Adipocyte (in vitro differentiated cells): Measurements from ENCODE around the gene KAZALD1.

Experiments used
- DNase-seq: peaks from one replicate; pipeline ENCODE4 v3.0.0-alpha.2; 2015; ENCODE audit warnings: low read depth
- H3K27me3 ChIP-seq: replicated peaks from 2 replicates; pipeline ENCODE4 v1.7.0; 2013; ENCODE audit warnings: mild to moderate bottlenecking, low read length, moderate library complexity; ENCODE audit not compliant: control insufficient read depth, insufficient read depth
- H3K36me3 ChIP-seq: 2 replicates; pipeline ENCODE4 v1.7.0; 2013; ENCODE audit warnings: low read length, mild to moderate bottlenecking, moderate library complexity; ENCODE audit not compliant: control insufficient read depth, insufficient read depth, severe bottlenecking
- H3K4me1 ChIP-seq: 2 replicates; pipeline ENCODE4 v1.7.0; 2013; ENCODE audit warnings: mild to moderate bottlenecking, low read length, moderate library complexity; ENCODE audit not compliant: control insufficient read depth, insufficient read depth
- H3K4me3 ChIP-seq: 2 replicates; pipeline ENCODE4 v1.7.0; 2013; ENCODE audit warnings: mild to moderate bottlenecking, low read length, moderate library complexity
- H3K9ac ChIP-seq: 2 replicates; pipeline ENCODE4 v1.7.0; 2013; ENCODE audit warnings: mild to moderate bottlenecking, low read length, moderate library complexity
- H3K9me3 ChIP-seq: 2 replicates; pipeline ENCODE4 v1.7.0; 2013; ENCODE audit warnings: mild to moderate bottlenecking, low read length, moderate library complexity; ENCODE audit not compliant: control insufficient read depth

Gene KAZALD1

DNA sequence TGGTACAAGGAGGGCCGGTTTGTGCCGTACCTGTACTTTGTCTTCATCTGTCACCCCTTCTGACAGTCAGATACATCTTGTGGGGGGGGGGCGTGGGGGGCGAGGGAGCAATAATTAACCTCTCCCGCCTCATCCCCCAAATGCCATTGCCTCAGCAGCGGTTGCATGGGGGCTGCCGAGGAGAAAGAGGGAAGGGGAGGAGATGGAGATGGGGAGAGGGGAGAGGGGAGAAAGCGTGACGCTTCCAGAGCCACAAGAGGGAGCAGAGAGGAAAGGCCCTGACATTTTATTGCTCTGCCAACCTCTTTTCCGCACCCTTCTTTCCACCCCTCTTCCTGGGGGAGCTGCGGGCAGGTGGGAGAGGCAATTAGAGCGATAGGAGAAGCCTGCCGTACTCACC lies 11.8 kb downstream of the KAZALD1 start:
- Histone ChIP-seq H3K27me3 (peaks cover 50% of the 10 kb centered on the region), H3K9ac (no peak overlapping the region), H3K4me3 (no peak overlapping the region), H3K4me1 (no peaks in the 10 kb centered on the region), H3K9me3 (no peaks in the 10 kb centered on the region), H3K36me3 (no peaks in the 10 kb centered on the region)
- DNase-seq = no peak

GRCh38 chr10:101075775-101076174 lies 14.0 kb downstream of the KAZALD1 start:
- DNase-seq = no peak
- Histone ChIP-seq H3K9ac (no peak overlapping the region), H3K27me3 (peaks cover 62% of the 10 kb centered on the region)

DNA sequence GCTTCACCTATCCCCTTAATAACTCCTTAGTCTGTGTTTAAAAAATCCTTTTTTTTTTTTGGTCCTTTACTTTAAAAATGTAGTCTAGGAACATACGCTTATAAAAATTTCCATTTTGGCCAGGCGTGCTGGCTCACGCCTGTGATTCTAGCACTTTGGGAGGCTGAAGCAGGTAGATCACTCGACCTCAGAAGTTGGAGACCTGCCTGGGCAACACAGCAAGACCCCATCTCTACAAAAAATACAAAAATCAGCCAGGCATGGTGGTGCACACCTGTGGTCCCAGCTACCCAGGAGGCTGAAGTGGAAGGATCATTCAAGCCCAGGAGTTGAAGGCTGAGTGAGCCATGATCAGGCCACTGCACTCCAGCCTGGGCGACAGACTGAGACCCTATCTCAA lies 14.8 kb downstream of the KAZALD1 start:
- DNase-seq = no peak

More at GRCh38 chr10:101075775-101076174, 14.0 kb downstream of the KAZALD1 start:
- Histone ChIP-seq H3K36me3 (no peaks in the 10 kb centered on the region), H3K4me3 (no peak overlapping the region), H3K9me3 (no peaks in the 10 kb centered on the region), H3K4me1 (no peaks in the 10 kb centered on the region)

DNA sequence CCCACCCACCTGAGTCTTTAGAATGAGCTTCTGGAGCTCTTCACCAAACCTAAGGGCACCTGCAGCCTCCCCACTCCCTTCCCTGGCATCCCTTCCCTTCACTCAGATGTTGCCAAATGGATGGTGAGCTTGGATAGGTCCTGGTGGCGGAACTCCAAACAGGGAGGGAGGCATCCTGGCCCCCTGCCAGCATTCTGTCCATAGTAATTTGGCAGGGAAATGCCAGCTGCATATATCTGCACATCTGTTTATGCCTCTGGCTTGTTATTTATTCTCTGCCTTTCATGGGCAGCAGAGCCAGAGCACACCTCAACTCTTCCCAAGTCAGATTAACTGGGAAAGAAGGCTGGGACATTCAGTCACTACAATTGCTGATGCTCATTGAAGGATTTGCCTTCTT lies 18.1 kb downstream of the KAZALD1 start:
- Histone ChIP-seq H3K4me3 (no peak overlapping the region), H3K9me3 (no peaks in the 10 kb centered on the region), H3K36me3 (no peaks in the 10 kb centered on the region), H3K4me1 (no peaks in the 10 kb centered on the region), H3K27me3 (peaks cover 57% of the 10 kb centered on the region), H3K9ac (no peak overlapping the region)
- DNase-seq = no peak

More for the DNA sequence above, 14.8 kb downstream of the KAZALD1 start:
- H3K4me3 ChIP-seq = no peak overlapping the region
- no peaks in the 10 kb centered on the region for H3K36me3 ChIP-seq
- H3K4me1 ChIP-seq = no peaks in the 10 kb centered on the region
- H3K9me3 ChIP-seq = no peaks in the 10 kb centered on the region
- H3K9ac ChIP-seq = no peak overlapping the region
- peaks cover 66% of the 10 kb centered on the region for H3K27me3 ChIP-seq

DNA sequence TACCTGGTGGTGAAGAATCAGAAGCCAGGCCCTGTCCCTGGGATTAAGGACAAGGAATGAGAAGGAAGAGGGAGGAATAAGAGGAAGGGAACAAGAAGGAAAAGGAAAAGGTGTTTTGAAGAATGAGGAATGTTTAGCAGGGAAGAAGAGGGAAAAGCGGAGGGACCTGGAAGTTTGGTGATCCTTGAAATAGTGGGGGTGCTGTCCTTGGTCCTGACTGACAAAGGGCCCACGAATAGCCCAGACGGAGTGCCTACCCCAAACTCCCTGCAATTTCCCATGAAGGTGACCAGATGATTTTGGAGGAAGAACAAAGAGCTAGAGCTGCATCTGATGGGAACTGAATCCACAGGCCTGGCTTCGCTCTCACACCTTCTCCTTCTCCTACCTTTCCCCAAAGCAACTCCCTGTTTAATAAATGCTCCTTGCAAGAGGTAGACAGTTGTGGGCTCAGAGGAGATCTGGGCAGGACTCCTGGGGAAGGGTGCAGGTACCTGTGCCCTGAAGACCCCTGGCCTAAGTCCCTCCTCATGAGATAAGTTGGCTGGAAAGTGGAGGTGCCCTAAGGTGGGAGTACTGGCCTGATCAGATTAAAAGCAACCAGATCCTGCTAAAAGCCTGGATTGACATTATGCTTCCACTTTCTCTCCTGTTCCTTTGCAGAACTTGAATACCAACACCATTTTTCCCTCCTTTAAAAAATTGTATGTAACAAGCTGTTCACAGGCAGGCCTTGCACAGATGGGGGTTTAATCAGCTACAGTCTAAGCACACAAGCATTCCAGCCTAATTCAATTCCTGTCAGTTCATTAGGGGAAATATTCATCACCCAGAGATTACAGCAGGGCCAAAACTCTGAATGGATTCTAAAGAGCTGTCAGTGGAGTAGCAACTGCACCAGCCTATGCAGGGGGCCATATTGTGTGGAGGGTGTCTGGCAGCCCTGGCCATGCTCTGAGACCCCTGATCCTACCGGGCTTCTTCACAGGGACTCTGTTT lies 19.4 kb downstream of the KAZALD1 start:
- no peaks in the 10 kb centered on the region for H3K36me3 ChIP-seq
- H3K9me3 ChIP-seq = no peaks in the 10 kb centered on the region
- DNase-seq = peak; percentile 50
- no peaks in the 10 kb centered on the region for H3K4me1 ChIP-seq
- peaks cover 57% of the 10 kb centered on the region for H3K27me3 ChIP-seq
- no peak overlapping the region for H3K9ac ChIP-seq
- H3K4me3 ChIP-seq = no peak overlapping the region

DNA sequence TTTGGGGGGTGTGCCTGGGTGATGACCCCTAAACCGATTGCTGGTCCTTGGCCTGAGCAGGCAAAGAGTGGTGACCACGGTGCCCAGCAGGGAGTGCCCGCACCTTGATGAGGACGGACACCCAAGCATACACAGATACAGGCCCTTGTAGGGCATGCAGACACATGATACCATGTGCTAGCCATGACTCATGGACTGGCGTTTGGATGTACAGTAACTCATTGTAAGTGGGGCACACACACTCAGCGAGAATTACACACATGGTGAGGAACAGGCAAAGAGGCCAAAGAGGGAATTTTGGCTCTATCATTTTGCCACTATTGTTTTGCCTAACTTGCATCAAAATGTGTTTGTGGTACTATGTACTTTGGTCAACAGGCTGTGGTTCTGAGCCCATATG lies 24.1 kb downstream of the KAZALD1 start:
- no peak for DNase-seq
- Histone ChIP-seq H3K9ac (no peak overlapping the region), H3K9me3 (no peaks in the 10 kb centered on the region), H3K36me3 (no peaks in the 10 kb centered on the region), H3K4me1 (no peaks in the 10 kb centered on the region), H3K27me3 (peaks cover 78% of the 10 kb centered on the region), H3K4me3 (no peak overlapping the region)

DNA sequence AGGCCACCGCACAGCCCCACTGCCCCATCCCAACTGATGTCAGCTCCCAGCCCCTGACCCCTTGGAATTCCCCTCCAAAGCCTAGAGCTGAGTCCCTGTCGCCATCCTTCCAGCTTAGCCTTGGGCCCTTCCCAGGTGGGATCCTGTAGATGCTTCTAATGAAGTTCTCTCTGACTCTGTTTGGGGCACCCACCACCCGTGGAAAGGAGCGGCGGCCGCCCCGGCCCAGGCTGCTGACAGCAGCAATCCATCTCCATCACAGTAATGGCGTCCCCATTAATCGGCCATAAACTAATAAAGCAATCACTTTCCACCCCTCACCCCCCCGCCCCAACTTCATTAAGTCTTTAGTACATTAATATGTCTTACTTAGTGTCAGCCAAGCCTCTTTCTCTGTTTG lies 25.6 kb downstream of the KAZALD1 start:
- DNase-seq = no peak
- no peak overlapping the region for H3K4me3 ChIP-seq
- no peak overlapping the region for H3K9ac ChIP-seq
- no peaks in the 10 kb centered on the region for H3K4me1 ChIP-seq
- H3K9me3 ChIP-seq = no peaks in the 10 kb centered on the region
- H3K36me3 ChIP-seq = no peaks in the 10 kb centered on the region
- peaks cover 72% of the 10 kb centered on the region for H3K27me3 ChIP-seq

GRCh38 chr10:101087965-101088364 lies 26.2 kb downstream of the KAZALD1 start:
- Histone ChIP-seq H3K36me3 (no peaks in the 10 kb centered on the region), H3K4me3 (no peak overlapping the region), H3K4me1 (no peaks in the 10 kb centered on the region), H3K9ac (no peak overlapping the region), H3K9me3 (no peaks in the 10 kb centered on the region), H3K27me3 (peaks cover 72% of the 10 kb centered on the region)
- DNase-seq = no peak

DNA sequence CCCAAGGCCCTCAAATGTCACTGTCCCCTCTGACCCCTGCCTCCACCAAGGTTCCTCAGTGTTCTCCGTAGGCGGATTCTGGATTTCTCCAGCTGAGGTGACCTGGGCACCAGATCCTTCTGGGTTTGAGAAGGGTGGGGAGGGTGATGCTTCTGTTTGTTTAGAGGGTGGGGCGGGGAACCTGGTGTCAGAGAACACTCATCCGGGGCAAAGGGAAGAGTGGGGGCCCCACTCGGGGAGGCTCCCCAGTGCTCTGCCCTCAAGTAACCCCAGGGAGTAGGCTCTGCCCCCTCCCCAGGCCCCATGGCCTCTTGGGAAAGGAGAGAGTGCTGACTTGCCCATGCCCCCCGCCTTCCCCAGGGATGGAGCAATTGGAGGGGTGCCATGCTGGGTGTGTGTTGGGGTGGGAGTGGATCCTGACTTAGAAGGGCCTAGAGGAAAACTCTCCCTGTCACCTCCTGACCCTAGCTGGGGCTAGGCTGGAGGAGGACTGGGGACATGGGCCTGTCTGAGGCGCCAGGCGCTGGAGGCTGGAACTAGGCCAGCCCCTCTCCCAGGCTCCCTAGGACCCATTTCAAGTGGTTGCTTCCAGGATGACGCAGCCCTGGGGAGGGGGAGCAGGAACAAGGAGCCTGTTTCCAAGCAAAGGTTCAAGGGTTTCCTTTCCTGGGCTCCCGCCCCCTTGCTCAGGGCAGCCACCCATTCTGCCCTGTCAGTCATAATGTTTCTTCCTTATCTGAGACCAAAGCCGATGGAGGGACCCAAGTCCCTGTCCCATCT lies 27.9 kb downstream of the KAZALD1 start:
- Histone ChIP-seq H3K27me3 (peaks cover 75% of the 10 kb centered on the region), H3K36me3 (no peaks in the 10 kb centered on the region), H3K9me3 (no peaks in the 10 kb centered on the region), H3K9ac (no peak overlapping the region), H3K4me1 (no peaks in the 10 kb centered on the region), H3K4me3 (no peak overlapping the region)
- DNase-seq = no peak

- no peaks in the 10 kb centered on the region for H3K9me3 ChIP-seq
- H3K27me3 ChIP-seq = peaks cover 72% of the 10 kb centered on the region
Measured at GRCh38 chr10:101090597-101090996, 28.8 kb downstream of the KAZALD1 start.

DNA sequence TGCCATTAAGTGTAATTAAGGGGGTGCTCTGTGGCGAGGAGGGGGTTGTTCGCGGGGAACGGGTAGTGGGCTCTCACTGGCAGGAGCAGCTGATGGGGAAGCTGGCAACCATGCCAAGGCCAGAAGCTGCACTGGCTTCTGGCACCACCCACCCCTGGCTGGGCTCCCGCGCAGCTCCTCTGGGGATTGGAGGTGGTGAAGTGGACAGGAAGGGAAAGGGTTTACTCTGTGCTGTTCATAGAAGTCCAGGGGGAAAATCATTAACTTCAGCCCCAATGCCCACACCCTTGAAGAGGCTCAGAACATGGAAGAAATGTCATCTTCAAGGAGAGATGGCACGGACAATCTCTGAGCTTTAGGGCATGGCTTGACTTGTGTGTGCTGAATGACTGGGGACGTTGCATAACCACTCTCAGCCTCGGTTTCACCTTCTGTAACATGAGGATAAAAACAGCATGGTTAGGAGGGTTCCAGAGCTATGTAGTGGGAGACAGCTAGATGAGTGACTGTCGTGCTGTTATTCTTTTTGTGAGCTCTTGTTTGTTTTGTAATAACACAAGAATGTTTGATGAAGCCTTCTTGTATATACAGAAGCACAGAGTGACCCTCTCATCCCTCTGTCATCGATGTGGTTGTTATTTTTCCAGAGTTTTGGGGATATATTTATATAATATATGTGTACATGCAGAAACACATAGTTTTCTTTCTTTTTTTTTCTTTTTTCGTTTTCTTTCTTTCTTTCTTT lies 29.9 kb downstream of the KAZALD1 start:
- no peaks in the 10 kb centered on the region for H3K9me3 ChIP-seq
- H3K36me3 ChIP-seq = no peaks in the 10 kb centered on the region
- no peak overlapping the region for H3K4me3 ChIP-seq
- peak; percentile 17 for DNase-seq
- H3K9ac ChIP-seq = no peak overlapping the region
- peaks cover 75% of the 10 kb centered on the region for H3K27me3 ChIP-seq
- H3K4me1 ChIP-seq = no peaks in the 10 kb centered on the region

More at GRCh38 chr10:101090597-101090996, 28.8 kb downstream of the KAZALD1 start:
- Histone ChIP-seq H3K4me1 (no peaks in the 10 kb centered on the region), H3K4me3 (no peak overlapping the region), H3K36me3 (no peaks in the 10 kb centered on the region), H3K9ac (no peak overlapping the region)
- no peak for DNase-seq
